ENCODE results near the gene KCNT1. TPM values are rescaled to one million over a fixed set of nuclear protein-coding genes. Genes with fewer than 3 reads are reported as not detected.

Gene KCNT1
- total RNA-seq, 1 donor from 2014 or later: not detected

GRCh38 chr9:135815413-135815812, 113.4 kb downstream of the KCNT1 start:
- intact Hi-C loops (cut with DNase I): no loop called here
- H3K4me3 ChIP-seq: no peak overlapping the region
- no peaks in the 10 kb centered on the region for H3K27me3 ChIP-seq
- peaks cover 57 to 81% of the 10 kb centered on the region in 2 donors for H3K36me3 ChIP-seq
- H3K4me1 ChIP-seq: no peaks in the 10 kb centered on the region
- H3K27ac ChIP-seq: no peak overlapping the region
- DNase-seq (ENCODE audit: low spot score in 2 of 2): no peak
- no peak for TF ChIP-seq CTCF (IDR thresholded peaks at IDR 0.05)
- no peaks in the 10 kb centered on the region for H3K9me3 ChIP-seq

GRCh38 chr9:135815830-135816650, 114.1 kb downstream of the KCNT1 start:
- intact Hi-C loops (cut with DNase I): no loop called here
- DNase-seq (ENCODE audit: low spot score in 2 of 2): no peak
- peaks cover 58 to 81% of the 10 kb centered on the region in 2 donors for H3K36me3 ChIP-seq

GRCh38 chr9:135816651-135816970, 114.6 kb downstream of the KCNT1 start:
- Histone ChIP-seq H3K27me3 (no peaks in the 10 kb centered on the region), H3K27ac (no peak overlapping the region), H3K36me3 (peaks cover 59 to 81% of the 10 kb centered on the region in 2 donors), H3K4me1 (no peaks in the 10 kb centered on the region), H3K4me3 (no peak overlapping the region), H3K9me3 (no peaks in the 10 kb centered on the region)
- no peak for DNase-seq (ENCODE audit: low spot score in 2 of 2)
- TF ChIP-seq CTCF (IDR thresholded peaks at IDR 0.05): no peak
- intact Hi-C loops (cut with DNase I): no loop called here

More at GRCh38 chr9:135815830-135816650, 114.1 kb downstream of the KCNT1 start:
- H3K27ac ChIP-seq: no peak overlapping the region
- no peak overlapping the region for H3K4me3 ChIP-seq
- no peaks in the 10 kb centered on the region for H3K27me3 ChIP-seq
- H3K9me3 ChIP-seq: no peaks in the 10 kb centered on the region
- TF ChIP-seq CTCF (IDR thresholded peaks at IDR 0.05): no peak
- H3K4me1 ChIP-seq: no peaks in the 10 kb centered on the region

GRCh38 chr9:135817951-135818717, 116.1 kb downstream of the KCNT1 start:
- H3K27ac ChIP-seq: no peak overlapping the region
- DNase-seq (ENCODE audit: low spot score in 2 of 2): no peak
- peaks cover 73 to 93% of the 10 kb centered on the region in 2 donors for H3K36me3 ChIP-seq
- H3K27me3 ChIP-seq: no peaks in the 10 kb centered on the region
- no peak overlapping the region for H3K4me3 ChIP-seq
- H3K9me3 ChIP-seq: no peaks in the 10 kb centered on the region
- intact Hi-C loops (cut with DNase I): no loop called here
- no peak for TF ChIP-seq CTCF (IDR thresholded peaks at IDR 0.05)
- H3K4me1 ChIP-seq: no peaks in the 10 kb centered on the region

- Histone ChIP-seq H3K27ac (no peak overlapping the region), H3K4me1 (no peaks in the 10 kb centered on the region), H3K27me3 (no peaks in the 10 kb centered on the region), H3K36me3 (peaks cover 73 to 96% of the 10 kb centered on the region in 2 donors), H3K4me3 (no peak overlapping the region), H3K9me3 (no peaks in the 10 kb centered on the region)
- intact Hi-C loops (cut with DNase I): no loop called here
- DNase-seq (ENCODE audit: low spot score in 2 of 2): no peak
- TF ChIP-seq CTCF (IDR thresholded peaks at IDR 0.05): no peak
Measured at GRCh38 chr9:135818718-135819475, 116.9 kb downstream of the KCNT1 start.

Data from ascending aorta (tissue), 2 donors.